Kidney epithelial cell (primary cell): ENCODE data around the gene MIF4GD. TPM values are rescaled to one million over a fixed set of nuclear protein-coding genes. Genes with fewer than 3 reads are reported as not detected.
"Not testable (repeated sequence)": the region's sequence is repeated elsewhere in the genome, so short reads cannot be mapped to it uniquely, and the experiment has no call there.

Source experiments
- DNase-seq: peaks from one replicate; pipeline ENCODE4 v3.0.0-alpha.2; 2010; ENCODE audit warnings: low read depth
- H3K27me3 ChIP-seq: 2 replicates; pipeline ENCODE4 v1.6.0; 2011; ENCODE audit warnings: low read length; ENCODE audit not compliant: control insufficient read depth, insufficient read depth
- H3K36me3 ChIP-seq: 2 replicates; pipeline ENCODE4 v1.5.1; 2011; ENCODE audit warnings: low read length; ENCODE audit not compliant: control insufficient read depth, insufficient read depth
- H3K4me3 ChIP-seq: 2 replicates; pipeline ENCODE4 v1.5.1; 2011; ENCODE audit warnings: low read depth, mild to moderate bottlenecking, control low read depth, low read length
- total RNA-seq: library from RNA; depleted of rRNA; stranded (reverse); fragments of >200 nt; gene quantifications from 2 replicates; pipeline ENCODE4 v1.2.3, GENCODE V29; 2015
- TF ChIP-seq, protein P1 (sequence below): IDR thresholded peaks from 2 replicates; pipeline ENCODE4 v1.5.1; 2011; ENCODE audit warnings: mild to moderate bottlenecking, moderate library complexity, low read length, control low read depth, inconsistent platforms; ENCODE audit not compliant: insufficient read depth, poor library complexity, severe bottlenecking

MIF4GD gene
- total RNA-seq, 1 donor from 2014 or later = 26.7 TPM

DNA sequence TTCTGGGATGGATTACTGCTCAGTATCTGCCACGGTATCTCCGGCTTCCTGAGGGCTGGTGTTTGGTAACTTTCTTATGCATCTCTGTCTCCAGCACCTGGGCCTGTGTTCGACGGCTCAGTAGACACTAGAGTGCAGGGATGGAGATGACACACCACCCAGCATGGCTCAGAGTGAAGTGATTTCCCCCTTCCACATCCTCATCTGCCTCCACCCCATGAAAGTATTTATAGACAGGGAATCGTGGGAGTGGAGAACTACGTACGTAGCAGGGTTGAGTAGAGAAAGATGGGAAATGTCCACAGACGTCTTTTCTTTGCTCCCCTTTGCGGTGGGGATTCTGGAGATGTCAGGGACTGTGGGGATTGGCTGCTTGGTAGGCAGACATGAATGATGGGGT is 30.0 kb upstream of the MIF4GD start:
- DNase-seq = no peak
- Histone ChIP-seq H3K4me3 (no peak overlapping the region), H3K36me3 (no peaks in the 10 kb centered on the region), H3K27me3 (no peaks in the 10 kb centered on the region)
- TF ChIP-seq, protein P1, sequence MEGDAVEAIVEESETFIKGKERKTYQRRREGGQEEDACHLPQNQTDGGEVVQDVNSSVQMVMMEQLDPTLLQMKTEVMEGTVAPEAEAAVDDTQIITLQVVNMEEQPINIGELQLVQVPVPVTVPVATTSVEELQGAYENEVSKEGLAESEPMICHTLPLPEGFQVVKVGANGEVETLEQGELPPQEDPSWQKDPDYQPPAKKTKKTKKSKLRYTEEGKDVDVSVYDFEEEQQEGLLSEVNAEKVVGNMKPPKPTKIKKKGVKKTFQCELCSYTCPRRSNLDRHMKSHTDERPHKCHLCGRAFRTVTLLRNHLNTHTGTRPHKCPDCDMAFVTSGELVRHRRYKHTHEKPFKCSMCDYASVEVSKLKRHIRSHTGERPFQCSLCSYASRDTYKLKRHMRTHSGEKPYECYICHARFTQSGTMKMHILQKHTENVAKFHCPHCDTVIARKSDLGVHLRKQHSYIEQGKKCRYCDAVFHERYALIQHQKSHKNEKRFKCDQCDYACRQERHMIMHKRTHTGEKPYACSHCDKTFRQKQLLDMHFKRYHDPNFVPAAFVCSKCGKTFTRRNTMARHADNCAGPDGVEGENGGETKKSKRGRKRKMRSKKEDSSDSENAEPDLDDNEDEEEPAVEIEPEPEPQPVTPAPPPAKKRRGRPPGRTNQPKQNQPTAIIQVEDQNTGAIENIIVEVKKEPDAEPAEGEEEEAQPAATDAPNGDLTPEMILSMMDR = no peak

DNA sequence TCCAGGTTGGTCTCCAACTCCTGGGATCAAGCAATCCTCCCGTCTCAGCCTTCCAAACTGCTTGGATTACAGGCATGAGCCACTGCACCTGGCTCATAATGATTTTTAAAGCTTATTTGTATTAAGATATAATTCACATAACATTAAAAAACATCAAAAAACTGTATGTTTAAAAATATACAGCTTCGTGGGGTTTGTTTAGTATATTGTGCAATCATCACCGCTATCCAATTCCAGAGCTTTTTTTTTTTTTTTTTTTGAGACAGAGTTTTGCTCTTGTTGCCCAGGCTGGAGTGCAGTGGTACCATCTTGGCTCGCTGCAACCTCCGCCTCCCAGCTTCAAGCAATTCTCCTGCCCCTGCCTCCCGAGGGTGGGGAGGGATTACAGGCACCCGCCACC is 29.2 kb upstream of the MIF4GD start:
- TF ChIP-seq, protein P1 = no peak
- DNase-seq = no peak
- H3K27me3 ChIP-seq = no peaks in the 10 kb centered on the region

DNA sequence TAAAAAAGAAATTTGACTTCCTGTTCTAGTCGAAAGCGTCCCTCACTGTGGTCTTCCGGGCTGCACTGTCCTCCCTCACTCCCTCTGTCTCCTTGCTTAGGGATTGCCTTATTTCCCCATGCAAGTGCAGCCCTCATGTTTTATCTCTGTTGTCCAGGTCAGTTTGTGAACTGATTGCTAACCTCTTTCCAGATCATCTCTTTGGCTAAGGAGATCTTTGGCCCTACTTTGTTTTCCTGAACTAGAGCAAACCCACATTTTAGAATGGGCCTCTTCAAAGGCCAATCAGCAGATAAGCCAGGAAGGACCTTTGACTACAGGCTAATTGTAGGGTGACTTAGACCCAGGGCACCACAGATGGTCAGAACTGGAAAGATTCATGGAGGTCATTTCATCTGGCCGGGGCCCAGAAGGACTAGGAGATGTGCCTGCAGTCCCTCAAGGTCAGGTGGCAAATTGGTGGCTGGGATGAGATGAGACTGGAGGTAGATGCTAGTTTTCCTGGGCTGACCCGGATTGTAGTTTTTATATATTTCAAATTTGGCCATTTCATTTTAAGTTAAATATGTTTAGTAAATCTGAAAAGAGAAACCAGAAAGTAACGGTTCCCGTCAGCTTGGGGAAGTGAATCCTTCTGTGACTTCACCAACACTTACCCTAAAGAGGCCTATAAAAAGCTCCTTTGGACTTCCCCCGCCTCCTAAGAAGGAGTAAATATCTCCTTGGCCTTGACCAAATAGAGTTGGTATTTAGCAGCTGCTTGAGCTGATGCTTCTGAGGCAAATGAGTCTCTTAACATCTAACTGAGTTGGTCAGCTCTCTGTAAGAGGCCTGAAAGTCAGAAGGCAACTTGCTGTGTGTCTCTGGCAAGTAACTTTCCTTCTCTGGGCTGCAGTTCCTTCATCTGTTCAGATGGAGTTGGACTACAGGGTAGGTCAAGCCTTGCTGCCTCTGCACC is 24.4 kb upstream of the MIF4GD start:
- H3K27me3 ChIP-seq = no peaks in the 10 kb centered on the region
- TF ChIP-seq, protein P1 = no peak
- no peak overlapping the region for H3K4me3 ChIP-seq
- H3K36me3 ChIP-seq = no peaks in the 10 kb centered on the region
- DNase-seq = no peak

More for the DNA sequence above, 29.2 kb upstream of the MIF4GD start:
- Histone ChIP-seq H3K36me3 (no peaks in the 10 kb centered on the region), H3K4me3 (no peak overlapping the region)

DNA sequence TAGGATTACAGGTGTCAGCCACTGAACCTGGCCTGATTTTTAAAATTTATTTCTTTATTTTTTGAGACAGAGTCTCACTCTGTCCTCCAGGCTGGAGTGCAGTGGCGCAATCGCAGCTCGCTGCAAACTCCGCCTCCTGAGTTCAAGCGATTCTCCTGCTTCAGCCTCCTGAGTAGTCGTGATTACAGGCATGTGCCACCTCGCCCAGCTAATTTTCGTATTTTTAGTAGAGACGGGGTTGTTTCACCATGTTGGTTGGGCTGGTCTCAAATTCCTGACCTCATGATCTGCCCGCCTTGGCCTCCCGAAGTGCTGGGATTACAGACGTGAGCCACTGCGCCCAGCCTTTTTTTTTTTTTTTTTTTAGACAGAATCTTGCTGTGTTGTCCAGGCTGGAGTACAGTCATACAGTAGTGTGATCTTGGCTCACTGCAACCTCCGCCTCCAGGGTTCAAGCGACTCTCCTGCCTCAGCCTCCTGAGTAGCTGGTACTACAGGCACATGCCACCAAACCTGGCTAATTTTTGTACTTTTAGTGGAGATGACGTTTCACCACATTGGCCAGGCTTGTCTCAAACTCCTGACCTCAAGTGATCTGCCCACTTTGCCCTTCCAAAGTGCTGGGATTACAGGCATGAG is 21.9 kb upstream of the MIF4GD start:
- H3K4me3 ChIP-seq, H3K36me3 ChIP-seq, H3K27me3 ChIP-seq, DNase-seq: not testable (repeated sequence)

DNA sequence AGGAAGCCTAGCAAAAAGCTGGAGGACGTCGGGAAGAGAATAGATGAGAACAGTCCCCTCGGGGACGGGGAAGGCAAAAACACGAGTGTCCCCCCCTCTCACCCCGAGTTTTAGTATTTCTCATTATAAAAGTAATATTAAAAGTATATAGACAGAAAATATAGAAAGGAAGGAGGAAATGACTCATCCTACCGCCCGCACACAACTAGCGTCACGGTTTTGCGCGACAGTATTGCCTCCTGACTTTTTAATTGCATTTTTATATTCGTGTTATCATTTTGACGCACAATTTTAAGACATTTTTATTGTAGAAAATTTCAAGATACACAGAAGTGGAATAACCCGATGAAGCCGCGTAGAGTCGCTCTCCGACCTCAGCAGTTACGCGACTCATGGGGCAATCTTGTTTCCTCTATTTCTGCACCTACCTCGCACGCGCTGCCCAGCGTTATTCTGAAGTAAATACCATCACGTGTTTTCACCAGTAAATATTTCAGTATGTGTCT is 18.9 kb upstream of the MIF4GD start:
- TF ChIP-seq, protein P1 = peak; percentile 18
- Histone ChIP-seq H3K4me3 (peak overlapping the region; percentile 88), H3K27me3 (no peaks in the 10 kb centered on the region), H3K36me3 (no peaks in the 10 kb centered on the region)
- DNase-seq = no peak

DNA sequence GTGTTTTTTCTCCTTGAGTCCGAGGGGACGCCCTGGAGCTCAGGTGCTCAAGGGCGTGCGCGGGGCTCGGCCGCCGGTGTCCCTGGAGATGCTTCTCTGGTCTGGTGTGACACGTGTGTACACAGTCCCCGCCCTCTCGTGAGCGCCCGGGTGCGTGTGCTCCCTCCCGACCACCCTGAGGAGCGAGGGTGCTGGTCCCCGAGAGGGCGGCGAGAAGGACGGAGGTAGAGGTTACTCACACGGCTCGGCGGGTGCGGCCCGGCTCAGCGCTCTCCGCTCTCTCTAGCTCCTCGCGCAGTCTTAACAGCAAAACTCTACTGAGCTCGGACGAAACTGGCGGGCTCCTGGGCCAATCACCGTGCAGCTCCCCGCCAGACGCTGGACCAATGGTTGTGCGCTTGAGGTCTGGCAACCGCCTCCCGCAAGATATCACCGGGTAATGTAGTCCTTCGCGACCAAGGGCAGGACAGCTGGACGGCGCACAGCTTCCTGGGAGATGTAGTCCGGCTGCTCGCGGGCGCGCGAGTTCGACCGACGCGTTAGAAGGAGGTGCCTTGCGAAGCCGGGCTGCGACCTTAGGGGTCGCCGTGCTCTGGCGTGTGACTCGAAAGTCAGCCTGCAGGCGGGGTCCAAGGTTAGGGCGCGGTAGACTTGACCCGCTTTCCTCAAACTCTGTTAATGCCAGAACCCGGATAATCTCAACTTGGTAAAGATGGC is 18.2 kb upstream of the MIF4GD start, which contains the start of gene SLC25A19:
Gene SLC25A19, minus strand, starts transcription at position 319 of the 717 bp plus-strand sequence. CDS start 2,669 bp downstream, outside the sequence.
- Histone ChIP-seq H3K27me3 (no peaks in the 10 kb centered on the region), H3K4me3 (peak within 1 kb of the TSS; percentile 88), H3K36me3 (no peaks in the 10 kb centered on the region)
- TF ChIP-seq, protein P1 = no peak
- peak; percentile 97 for DNase-seq
